Cardiac muscle cell (in vitro differentiated cells and primary cell): ENCODE data around the gene SPATA2. TPM values are rescaled to one million over a fixed set of nuclear protein-coding genes. Genes with fewer than 3 reads are reported as not detected.
A peak's percentile ranks its signal among the peaks of the same experiment; 100 is the strongest.

ENCODE experiments used
- DNase-seq, 2 donors: peaks; one replicate each; pipeline versions ENCODE4 v3.0.0 to v3.0.0-alpha.2; 2010 to 2017; ENCODE audit warnings: low read depth in 1 of 2, low spot score in 1 of 2
- H3K27ac ChIP-seq: fragments of 200-600 bp; sonication (generic); 2 replicates; pipeline ENCODE4 v1.5.1; 2016
- H3K27me3 ChIP-seq: fragments of 200-600 bp; sonication (generic); 2 replicates; pipeline ENCODE4 v1.6.0; 2016; ENCODE audit warnings: control low read depth
- H3K36me3 ChIP-seq: fragments of 200-600 bp; sonication (generic); 2 replicates; pipeline ENCODE4 v1.5.1; 2016; ENCODE audit warnings: control low read depth
- H3K4me1 ChIP-seq: fragments of 200-600 bp; sonication (generic); 2 replicates; pipeline ENCODE4 v1.8.1; 2017; ENCODE audit warnings: low read depth, mild to moderate bottlenecking, mixed run types
- H3K4me3 ChIP-seq: fragments of 200-600 bp; sonication (generic); 2 replicates; pipeline ENCODE4 v1.5.1; 2016; ENCODE audit warnings: mild to moderate bottlenecking
- H3K9me3 ChIP-seq: fragments of 200-600 bp; sonication (generic); 2 replicates; pipeline ENCODE4 v1.5.1; 2017; ENCODE audit warnings: low read depth, mild to moderate bottlenecking, control low read depth
- polyA plus RNA-seq: library from polyadenylated mRNA; unstranded; fragments of >200 nt; fragmentation: Nextera tagmentation; extraction: Ambion mirVana; gene quantifications from 2 replicates; pipeline ENCODE4 v1.2.1, GENCODE V29; 2016
- total RNA-seq: library from RNA; depleted of rRNA; stranded (reverse); fragments of >200 nt; gene quantifications from 2 replicates; pipeline ENCODE4 v1.2.3, GENCODE V29; 2016
- TF ChIP-seq, protein P1 (sequence below): IDR thresholded peaks from 2 replicates; pipeline ENCODE4 v1.5.1; 2012; ENCODE audit warnings: low read depth, mild to moderate bottlenecking, low read length

The SPATA2 gene
- total and polyA plus RNA-seq, 2 experiments from 2014 or later: 6.0 to 9.4 TPM

DNA sequence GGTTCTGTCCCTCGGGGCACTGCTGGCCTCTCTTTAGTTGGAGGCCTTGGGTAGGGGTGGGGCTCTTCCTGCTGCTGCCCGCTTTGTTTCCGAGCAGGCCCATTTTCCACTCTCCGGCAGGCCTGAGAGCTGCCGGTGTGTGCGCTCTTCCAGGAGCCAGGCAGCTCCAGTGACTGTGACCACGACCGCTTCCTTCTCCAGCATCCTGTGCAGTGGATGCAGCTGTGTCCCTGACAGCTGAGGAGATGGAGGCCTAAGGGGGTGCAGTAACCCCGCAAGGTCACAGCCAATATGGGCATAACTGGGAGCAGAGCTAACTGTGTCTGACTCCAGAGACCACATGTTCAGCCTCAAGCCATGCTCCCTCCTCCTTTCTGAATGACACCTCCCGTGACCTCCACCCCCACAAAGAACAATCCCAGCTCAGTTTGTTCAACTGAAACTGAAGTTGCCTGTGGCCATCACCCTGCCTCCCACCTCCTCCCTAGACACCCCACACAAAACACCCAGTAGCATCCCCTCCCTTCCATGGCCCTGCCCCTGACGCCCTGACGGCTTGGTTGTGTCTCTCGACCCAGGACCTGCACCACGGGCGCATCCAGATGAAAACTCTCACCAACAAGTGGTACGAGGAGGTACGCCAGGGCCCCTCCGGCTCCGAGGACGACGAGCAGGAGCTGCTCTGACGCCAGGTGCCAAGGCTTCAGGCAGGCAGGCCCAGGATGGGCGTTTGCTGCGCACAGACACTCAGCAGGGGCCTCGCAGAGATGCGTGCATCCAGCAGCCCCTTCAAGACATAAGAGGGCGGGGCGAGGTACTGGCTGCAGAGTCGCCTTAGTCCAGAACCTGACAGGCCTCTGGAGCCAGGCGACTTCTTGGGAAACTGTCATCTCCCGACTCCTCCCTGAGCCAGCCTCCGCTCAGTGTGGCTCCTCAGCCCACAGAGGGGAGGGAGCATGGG, 27.8 kb downstream of the SPATA2 start:
- H3K4me3 ChIP-seq: no peak overlapping the region
- peaks cover 3% of the 10 kb centered on the region for H3K36me3 ChIP-seq
- TF ChIP-seq, protein P1, sequence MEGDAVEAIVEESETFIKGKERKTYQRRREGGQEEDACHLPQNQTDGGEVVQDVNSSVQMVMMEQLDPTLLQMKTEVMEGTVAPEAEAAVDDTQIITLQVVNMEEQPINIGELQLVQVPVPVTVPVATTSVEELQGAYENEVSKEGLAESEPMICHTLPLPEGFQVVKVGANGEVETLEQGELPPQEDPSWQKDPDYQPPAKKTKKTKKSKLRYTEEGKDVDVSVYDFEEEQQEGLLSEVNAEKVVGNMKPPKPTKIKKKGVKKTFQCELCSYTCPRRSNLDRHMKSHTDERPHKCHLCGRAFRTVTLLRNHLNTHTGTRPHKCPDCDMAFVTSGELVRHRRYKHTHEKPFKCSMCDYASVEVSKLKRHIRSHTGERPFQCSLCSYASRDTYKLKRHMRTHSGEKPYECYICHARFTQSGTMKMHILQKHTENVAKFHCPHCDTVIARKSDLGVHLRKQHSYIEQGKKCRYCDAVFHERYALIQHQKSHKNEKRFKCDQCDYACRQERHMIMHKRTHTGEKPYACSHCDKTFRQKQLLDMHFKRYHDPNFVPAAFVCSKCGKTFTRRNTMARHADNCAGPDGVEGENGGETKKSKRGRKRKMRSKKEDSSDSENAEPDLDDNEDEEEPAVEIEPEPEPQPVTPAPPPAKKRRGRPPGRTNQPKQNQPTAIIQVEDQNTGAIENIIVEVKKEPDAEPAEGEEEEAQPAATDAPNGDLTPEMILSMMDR: no peak
- peaks cover 21% of the 10 kb centered on the region for H3K4me1 ChIP-seq
- peak overlapping the region; percentile 39 for H3K27ac ChIP-seq
- no peak for DNase-seq
- no peaks in the 10 kb centered on the region for H3K9me3 ChIP-seq
- no peaks in the 10 kb centered on the region for H3K27me3 ChIP-seq

- no peak for DNase-seq
- Histone ChIP-seq H3K4me3 (no peak overlapping the region), H3K27me3 (no peaks in the 10 kb centered on the region), H3K9me3 (no peaks in the 10 kb centered on the region), H3K27ac (peak overlapping the region; percentile 39), H3K36me3 (peaks cover 3% of the 10 kb centered on the region), H3K4me1 (peaks cover 16% of the 10 kb centered on the region)
- TF ChIP-seq, protein P1: no peak
Observed at GRCh38 chr20:49886571-49887213, 28.6 kb downstream of the SPATA2 start.

GRCh38 chr20:49885558-49886332, 29.6 kb downstream of the SPATA2 start:
- H3K36me3 ChIP-seq: peaks cover 3% of the 10 kb centered on the region
- TF ChIP-seq, protein P1: no peak
- H3K9me3 ChIP-seq: no peaks in the 10 kb centered on the region
- no peak overlapping the region for H3K4me3 ChIP-seq
- peaks cover 7% of the 10 kb centered on the region for H3K4me1 ChIP-seq
- DNase-seq: no peak
- no peak overlapping the region for H3K27ac ChIP-seq
- H3K27me3 ChIP-seq: no peaks in the 10 kb centered on the region

- no peak for DNase-seq
- Histone ChIP-seq H3K4me1 (peaks cover 3% of the 10 kb centered on the region), H3K4me3 (no peak overlapping the region), H3K36me3 (peaks cover 3% of the 10 kb centered on the region), H3K27ac (no peak overlapping the region), H3K27me3 (no peaks in the 10 kb centered on the region), H3K9me3 (no peaks in the 10 kb centered on the region)
- TF ChIP-seq, protein P1: no peak
Observed at GRCh38 chr20:49883246-49883802, 32.0 kb downstream of the SPATA2 start.
